K562 (cell line): ENCODE measurements around the gene FAM227B. TPM values are rescaled to one million over a fixed set of nuclear protein-coding genes. Genes with fewer than 3 reads are reported as not detected.

Experiments used
- ESRRA ChIP-seq: fragments of 450-650 bp; IDR thresholded peaks from 2 replicates; pipeline ENCODE4 v1.6.1; 2014; ENCODE audit warnings: low read depth, mild to moderate bottlenecking, moderate library complexity, borderline replicate concordance
- EZH2 ChIP-seq: IDR thresholded peaks from 2 replicates; pipeline ENCODE4 v1.6.1; 2012; ENCODE audit warnings: low read depth, mild to moderate bottlenecking, inconsistent platforms, low read length, borderline replicate concordance
- FUS ChIP-seq: fragments of 200-400 bp; formaldehyde crosslinking; optimal IDR thresholded peaks from 2 replicates; pipeline ENCODE3; 2017; ENCODE audit warnings: low read depth, low read length
- HNRNPUL1 ChIP-seq: fragments of 200-400 bp; formaldehyde crosslinking; IDR thresholded peaks from 2 replicates; pipeline ENCODE4 v1.6.1; 2017; ENCODE audit warnings: low read length
- MBD2 ChIP-seq: sonication (generic); IDR thresholded peaks from 2 replicates; pipeline ENCODE4 v1.6.1; 2016; ENCODE audit warnings: low read depth, borderline replicate concordance
- PYGO2 ChIP-seq: fragments of 450-650 bp; IDR thresholded peaks from 2 replicates; pipeline ENCODE4 v1.6.1; 2016; ENCODE audit warnings: mild to moderate bottlenecking, missing genetic modification characterization, moderate library complexity, missing compliant biosample characterization
- RBM39 ChIP-seq: fragments of 200-400 bp; formaldehyde crosslinking; optimal IDR thresholded peaks from 2 replicates; pipeline ENCODE3; 2018; ENCODE audit warnings: low read depth, low read length
- SMARCE1 ChIP-seq: fragments of 450-650 bp; IDR thresholded peaks from 2 replicates; pipeline ENCODE4 v1.7.1; 2016; ENCODE audit warnings: mild to moderate bottlenecking
- ZKSCAN8 ChIP-seq: fragments of 200-800 bp; sonication (Bioruptor generic); IDR thresholded peaks from 2 replicates; pipeline ENCODE4 v1.6.1; 2016; ENCODE audit warnings: missing genetic modification characterization, missing compliant biosample characterization
- polyA plus RNA-seq, 8 experiments: library from polyadenylated mRNA; depleted of rRNA in 4 of 8; stranded (reverse) in 5 of 8; unstranded in 3 of 8; fragments of >200 nt; fragmentation: Nextera tagmentation in 2 of 8; fragmentation: Illumina TruSeq in 1 of 8; extraction: Ambion mirVana in 2 of 8; extraction: Trizol in 1 of 8; gene quantifications; 2 replicates each; pipeline versions ENCODE4 v1.2.1 to v1.2.3, GENCODE V29; 2011 to 2014; ENCODE audit warnings: inconsistent platforms in 1 of 8, missing spikeins in 1 of 8
- total RNA-seq, 7 experiments: library from RNA; depleted of rRNA in 6 of 7; stranded (reverse); fragments of >200 nt in 6 of 7; fragmentation: Illumina TruSeq in 2 of 7; extraction: Trizol in 2 of 7; gene quantifications; 2 replicates each; pipeline versions ENCODE4 v1.2.1 to v1.2.3, GENCODE V29; 2011 to 2021; ENCODE audit warnings: low replicate concordance in 1 of 7
- TF ChIP-seq, protein P1 (sequence below): IDR thresholded peaks from 2 replicates; pipeline ENCODE4 v1.6.1; 2012; ENCODE audit warnings: low read depth, low read length, improper control_type of control experiment, borderline replicate concordance
- TF ChIP-seq, protein P2 (sequence below): fragments of 250-450 bp; sonication (Bioruptor Pico); IDR thresholded peaks from 2 replicates; pipeline ENCODE4 v1.4.0; 2020; ENCODE audit warnings: mild to moderate bottlenecking, moderate library complexity
- TF ChIP-seq, protein P3 (sequence below): fragments of 250-450 bp; sonication (Bioruptor Pico); IDR thresholded peaks from 2 replicates; pipeline ENCODE4 v1.8.0; 2022; ENCODE audit warnings: moderate library complexity, mild to moderate bottlenecking, inconsistent platforms
- TF ChIP-seq, protein P4 (sequence below): fragments of 200-800 bp; sonication (Bioruptor generic); IDR thresholded peaks from 2 replicates; pipeline ENCODE4 v1.6.1; 2016; ENCODE audit warnings: missing genetic modification characterization, missing compliant biosample characterization
- TF ChIP-seq, protein P5 (sequence below): fragments of 200-400 bp; formaldehyde crosslinking; IDR thresholded peaks from 2 replicates; pipeline ENCODE4 v1.6.1; 2017; ENCODE audit warnings: mild to moderate bottlenecking, low read depth, low read length, moderate library complexity

FAM227B gene
- total and polyA plus RNA-seq, 9 of the 15 experiments (the other 6 are each of a cell fraction or from before 2014, with no cell fraction given) = 5.1 to 12.5 (median 11.2) TPM

DNA sequence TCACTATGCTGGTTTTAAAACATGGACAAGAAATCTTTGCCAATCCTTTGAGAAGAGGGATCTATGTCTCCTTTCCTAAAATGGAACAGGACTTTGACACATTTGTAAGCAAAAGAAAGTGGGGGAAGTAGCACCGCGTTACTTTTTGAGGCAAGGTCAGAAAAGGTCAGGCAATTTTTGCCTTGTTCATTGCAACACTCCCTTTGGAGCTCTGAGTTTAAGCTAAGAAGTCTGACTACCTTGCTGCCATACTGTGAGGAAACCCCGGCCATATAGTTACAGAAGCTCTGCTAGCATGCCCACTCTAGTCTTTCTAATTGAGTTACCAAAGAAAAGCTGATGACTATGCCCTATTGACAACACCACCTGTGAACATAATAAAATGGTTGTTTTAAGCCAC lies 1.4 kb downstream of the FAM227B start (continued):
- TF ChIP-seq, protein P1, sequence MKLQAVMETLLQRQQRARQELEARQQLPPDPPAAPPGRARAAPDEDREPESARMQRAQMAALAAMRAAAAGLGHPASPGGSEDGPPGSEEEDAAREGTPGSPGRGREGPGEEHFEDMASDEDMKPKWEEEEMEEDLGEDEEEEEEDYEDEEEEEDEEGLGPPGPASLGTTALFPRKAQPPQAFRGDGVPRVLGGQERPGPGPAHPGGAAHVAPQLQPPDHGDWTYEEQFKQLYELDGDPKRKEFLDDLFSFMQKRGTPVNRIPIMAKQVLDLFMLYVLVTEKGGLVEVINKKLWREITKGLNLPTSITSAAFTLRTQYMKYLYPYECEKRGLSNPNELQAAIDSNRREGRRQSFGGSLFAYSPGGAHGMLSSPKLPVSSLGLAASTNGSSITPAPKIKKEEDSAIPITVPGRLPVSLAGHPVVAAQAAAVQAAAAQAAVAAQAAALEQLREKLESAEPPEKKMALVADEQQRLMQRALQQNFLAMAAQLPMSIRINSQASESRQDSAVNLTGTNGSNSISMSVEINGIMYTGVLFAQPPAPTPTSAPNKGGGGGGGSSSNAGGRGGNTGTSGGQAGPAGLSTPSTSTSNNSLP = no peak
- TF ChIP-seq EZH2 (no peak), ESRRA (peak; percentile 88), ZKSCAN8 (CRISPR knock-in tag) (no peak), SMARCE1 (0 out of 2 replicates have a peak, but pooled peaks have one; percentile 13), HNRNPUL1 (no peak), RBM39 (no peak), MBD2 (no peak), PYGO2 (no peak), FUS (no peak)
- TF ChIP-seq, protein P2, sequence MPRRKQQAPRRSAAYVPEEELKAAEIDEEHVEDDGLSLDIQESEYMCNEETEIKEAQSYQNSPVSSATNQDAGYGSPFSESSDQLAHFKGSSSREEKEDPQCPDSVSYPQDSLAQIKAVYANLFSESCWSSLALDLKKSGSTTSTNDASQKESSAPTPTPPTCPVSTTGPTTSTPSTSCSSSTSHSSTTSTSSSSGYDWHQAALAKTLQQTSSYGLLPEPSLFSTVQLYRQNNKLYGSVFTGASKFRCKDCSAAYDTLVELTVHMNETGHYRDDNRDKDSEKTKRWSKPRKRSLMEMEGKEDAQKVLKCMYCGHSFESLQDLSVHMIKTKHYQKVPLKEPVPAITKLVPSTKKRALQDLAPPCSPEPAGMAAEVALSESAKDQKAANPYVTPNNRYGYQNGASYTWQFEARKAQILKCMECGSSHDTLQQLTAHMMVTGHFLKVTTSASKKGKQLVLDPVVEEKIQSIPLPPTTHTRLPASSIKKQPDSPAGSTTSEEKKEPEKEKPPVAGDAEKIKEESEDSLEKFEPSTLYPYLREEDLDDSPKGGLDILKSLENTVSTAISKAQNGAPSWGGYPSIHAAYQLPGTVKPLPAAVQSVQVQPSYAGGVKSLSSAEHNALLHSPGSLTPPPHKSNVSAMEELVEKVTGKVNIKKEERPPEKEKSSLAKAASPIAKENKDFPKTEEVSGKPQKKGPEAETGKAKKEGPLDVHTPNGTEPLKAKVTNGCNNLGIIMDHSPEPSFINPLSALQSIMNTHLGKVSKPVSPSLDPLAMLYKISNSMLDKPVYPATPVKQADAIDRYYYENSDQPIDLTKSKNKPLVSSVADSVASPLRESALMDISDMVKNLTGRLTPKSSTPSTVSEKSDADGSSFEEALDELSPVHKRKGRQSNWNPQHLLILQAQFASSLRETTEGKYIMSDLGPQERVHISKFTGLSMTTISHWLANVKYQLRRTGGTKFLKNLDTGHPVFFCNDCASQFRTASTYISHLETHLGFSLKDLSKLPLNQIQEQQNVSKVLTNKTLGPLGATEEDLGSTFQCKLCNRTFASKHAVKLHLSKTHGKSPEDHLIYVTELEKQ (CRISPR knock-in tag) = no peak
- TF ChIP-seq, protein P3, sequence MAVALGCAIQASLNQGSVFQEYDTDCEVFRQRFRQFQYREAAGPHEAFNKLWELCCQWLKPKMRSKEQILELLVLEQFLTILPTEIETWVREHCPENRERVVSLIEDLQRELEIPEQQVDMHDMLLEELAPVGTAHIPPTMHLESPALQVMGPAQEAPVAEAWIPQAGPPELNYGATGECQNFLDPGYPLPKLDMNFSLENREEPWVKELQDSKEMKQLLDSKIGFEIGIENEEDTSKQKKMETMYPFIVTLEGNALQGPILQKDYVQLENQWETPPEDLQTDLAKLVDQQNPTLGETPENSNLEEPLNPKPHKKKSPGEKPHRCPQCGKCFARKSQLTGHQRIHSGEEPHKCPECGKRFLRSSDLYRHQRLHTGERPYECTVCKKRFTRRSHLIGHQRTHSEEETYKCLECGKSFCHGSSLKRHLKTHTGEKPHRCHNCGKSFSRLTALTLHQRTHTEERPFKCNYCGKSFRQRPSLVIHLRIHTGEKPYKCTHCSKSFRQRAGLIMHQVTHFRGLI = no peak
- TF ChIP-seq, protein P4, sequence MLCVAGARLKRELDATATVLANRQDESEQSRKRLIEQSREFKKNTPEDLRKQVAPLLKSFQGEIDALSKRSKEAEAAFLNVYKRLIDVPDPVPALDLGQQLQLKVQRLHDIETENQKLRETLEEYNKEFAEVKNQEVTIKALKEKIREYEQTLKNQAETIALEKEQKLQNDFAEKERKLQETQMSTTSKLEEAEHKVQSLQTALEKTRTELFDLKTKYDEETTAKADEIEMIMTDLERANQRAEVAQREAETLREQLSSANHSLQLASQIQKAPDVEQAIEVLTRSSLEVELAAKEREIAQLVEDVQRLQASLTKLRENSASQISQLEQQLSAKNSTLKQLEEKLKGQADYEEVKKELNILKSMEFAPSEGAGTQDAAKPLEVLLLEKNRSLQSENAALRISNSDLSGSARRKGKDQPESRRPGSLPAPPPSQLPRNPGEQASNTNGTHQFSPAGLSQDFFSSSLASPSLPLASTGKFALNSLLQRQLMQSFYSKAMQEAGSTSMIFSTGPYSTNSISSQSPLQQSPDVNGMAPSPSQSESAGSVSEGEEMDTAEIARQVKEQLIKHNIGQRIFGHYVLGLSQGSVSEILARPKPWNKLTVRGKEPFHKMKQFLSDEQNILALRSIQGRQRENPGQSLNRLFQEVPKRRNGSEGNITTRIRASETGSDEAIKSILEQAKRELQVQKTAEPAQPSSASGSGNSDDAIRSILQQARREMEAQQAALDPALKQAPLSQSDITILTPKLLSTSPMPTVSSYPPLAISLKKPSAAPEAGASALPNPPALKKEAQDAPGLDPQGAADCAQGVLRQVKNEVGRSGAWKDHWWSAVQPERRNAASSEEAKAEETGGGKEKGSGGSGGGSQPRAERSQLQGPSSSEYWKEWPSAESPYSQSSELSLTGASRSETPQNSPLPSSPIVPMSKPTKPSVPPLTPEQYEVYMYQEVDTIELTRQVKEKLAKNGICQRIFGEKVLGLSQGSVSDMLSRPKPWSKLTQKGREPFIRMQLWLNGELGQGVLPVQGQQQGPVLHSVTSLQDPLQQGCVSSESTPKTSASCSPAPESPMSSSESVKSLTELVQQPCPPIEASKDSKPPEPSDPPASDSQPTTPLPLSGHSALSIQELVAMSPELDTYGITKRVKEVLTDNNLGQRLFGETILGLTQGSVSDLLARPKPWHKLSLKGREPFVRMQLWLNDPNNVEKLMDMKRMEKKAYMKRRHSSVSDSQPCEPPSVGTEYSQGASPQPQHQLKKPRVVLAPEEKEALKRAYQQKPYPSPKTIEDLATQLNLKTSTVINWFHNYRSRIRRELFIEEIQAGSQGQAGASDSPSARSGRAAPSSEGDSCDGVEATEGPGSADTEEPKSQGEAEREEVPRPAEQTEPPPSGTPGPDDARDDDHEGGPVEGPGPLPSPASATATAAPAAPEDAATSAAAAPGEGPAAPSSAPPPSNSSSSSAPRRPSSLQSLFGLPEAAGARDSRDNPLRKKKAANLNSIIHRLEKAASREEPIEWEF = 0 out of 2 replicates have a peak, but pooled peaks have one; percentile 47
- TF ChIP-seq, protein P5, sequence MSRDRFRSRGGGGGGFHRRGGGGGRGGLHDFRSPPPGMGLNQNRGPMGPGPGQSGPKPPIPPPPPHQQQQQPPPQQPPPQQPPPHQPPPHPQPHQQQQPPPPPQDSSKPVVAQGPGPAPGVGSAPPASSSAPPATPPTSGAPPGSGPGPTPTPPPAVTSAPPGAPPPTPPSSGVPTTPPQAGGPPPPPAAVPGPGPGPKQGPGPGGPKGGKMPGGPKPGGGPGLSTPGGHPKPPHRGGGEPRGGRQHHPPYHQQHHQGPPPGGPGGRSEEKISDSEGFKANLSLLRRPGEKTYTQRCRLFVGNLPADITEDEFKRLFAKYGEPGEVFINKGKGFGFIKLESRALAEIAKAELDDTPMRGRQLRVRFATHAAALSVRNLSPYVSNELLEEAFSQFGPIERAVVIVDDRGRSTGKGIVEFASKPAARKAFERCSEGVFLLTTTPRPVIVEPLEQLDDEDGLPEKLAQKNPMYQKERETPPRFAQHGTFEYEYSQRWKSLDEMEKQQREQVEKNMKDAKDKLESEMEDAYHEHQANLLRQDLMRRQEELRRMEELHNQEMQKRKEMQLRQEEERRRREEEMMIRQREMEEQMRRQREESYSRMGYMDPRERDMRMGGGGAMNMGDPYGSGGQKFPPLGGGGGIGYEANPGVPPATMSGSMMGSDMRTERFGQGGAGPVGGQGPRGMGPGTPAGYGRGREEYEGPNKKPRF = no peak
